T-helper 1 cell treated with Interleukin-12 subunit alpha and Interleukin-12 subunit beta and Interleukin-4 antibody, amounts not matched to agents 30 μg/mL and 1 μg/mL, for 36 hours (primary cell): ENCODE results near the gene PACS2.
"Not testable (repeated sequence)": the region's sequence is repeated elsewhere in the genome, so short reads cannot be mapped to it uniquely, and the experiment has no call there.

ENCODE experiments used
- H3K27ac Mint-ChIP-seq: one replicate; pipeline ENCODE4 v1.8.0; 2021; ENCODE audit warnings: mild to moderate bottlenecking, mixed read lengths
- H3K27me3 Mint-ChIP-seq: one replicate; pipeline ENCODE4 v1.8.0; 2021; ENCODE audit warnings: low read depth, mixed read lengths
- H3K36me3 Mint-ChIP-seq: one replicate; pipeline ENCODE4 v1.8.0; 2021; ENCODE audit warnings: low read depth, mixed read lengths
- H3K4me1 Mint-ChIP-seq: one replicate; pipeline ENCODE4 v1.8.0; 2021; ENCODE audit warnings: low read depth, mixed read lengths
- H3K4me3 Mint-ChIP-seq: one replicate; pipeline ENCODE4 v1.8.0; 2021; ENCODE audit warnings: mild to moderate bottlenecking, moderate library complexity, mixed read lengths
- H3K9me3 Mint-ChIP-seq: one replicate; pipeline ENCODE4 v1.8.0; 2021; ENCODE audit warnings: mixed read lengths

Gene PACS2

GRCh38 chr14:105301103-105301914, 13.2 kb upstream of the PACS2 start:
- Mint-ChIP-seq H3K27me3 (no peaks in the 10 kb centered on the region), H3K36me3 (peaks cover 9% of the 10 kb centered on the region), H3K27ac (peak overlapping the region; percentile 92), H3K4me3 (peak overlapping the region; percentile 90), H3K4me1 (peaks cover 22% of the 10 kb centered on the region), H3K9me3 (no peaks in the 10 kb centered on the region)

DNA sequence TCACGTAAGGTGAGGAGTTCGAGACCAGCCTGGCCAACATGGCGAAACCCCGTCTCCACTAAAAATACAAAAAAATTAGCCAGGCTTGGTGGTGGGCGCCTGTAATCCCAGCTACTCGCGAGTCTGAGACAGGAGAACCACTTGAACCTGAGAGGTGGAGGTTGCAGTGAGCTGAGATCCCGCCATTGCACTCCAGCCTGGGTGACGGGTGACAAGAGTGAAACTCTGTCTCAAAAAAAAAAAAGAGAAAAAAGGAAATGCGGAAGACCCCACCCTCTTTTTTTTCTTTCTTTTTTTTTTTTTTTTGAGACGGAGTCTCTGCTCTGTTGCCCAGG, 12.7 kb upstream of the PACS2 start:
- not testable (repeated sequence) for H3K27me3 Mint-ChIP-seq, H3K36me3 Mint-ChIP-seq, H3K27ac Mint-ChIP-seq, H3K9me3 Mint-ChIP-seq
- peak overlapping the region; percentile 90 for H3K4me3 Mint-ChIP-seq
- H3K4me1 Mint-ChIP-seq, result peaks cover 22% of the 10 kb centered on the region

- Mint-ChIP-seq H3K4me3 (no peak overlapping the region), H3K27me3 (no peaks in the 10 kb centered on the region), H3K36me3 (peaks cover 9% of the 10 kb centered on the region), H3K27ac (no peak overlapping the region), H3K9me3 (no peaks in the 10 kb centered on the region), H3K4me1 (peaks cover 17% of the 10 kb centered on the region)
These were observed 10.6 kb upstream of the PACS2 start for GRCh38 chr14:105303949-105304348.

DNA sequence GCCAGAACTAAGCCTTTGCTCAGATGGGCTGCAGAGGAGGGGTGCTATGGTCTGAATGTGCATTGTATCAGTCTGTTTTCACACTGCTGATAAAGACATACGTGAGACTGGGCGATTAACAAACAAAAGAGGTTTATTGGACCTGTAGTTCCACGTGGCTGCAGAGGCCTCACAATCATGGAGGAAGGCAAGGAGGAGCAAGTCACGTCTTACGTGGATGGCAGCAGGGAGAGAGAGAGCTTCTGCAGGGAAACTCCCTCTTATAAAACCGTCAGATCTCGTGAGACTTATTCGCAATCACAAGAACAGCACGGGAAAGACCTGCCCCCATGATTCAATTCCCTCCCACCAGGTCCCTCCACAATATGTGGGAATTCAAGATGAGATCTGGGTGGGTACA, 10.0 kb upstream of the PACS2 start:
- Mint-ChIP-seq H3K36me3 (peaks cover 7% of the 10 kb centered on the region), H3K4me3 (no peak overlapping the region), H3K4me1 (peaks cover 14% of the 10 kb centered on the region)

GRCh38 chr14:105305345-105305744, 9.2 kb upstream of the PACS2 start:
- H3K4me1 Mint-ChIP-seq, result peaks cover 11% of the 10 kb centered on the region
- H3K27ac Mint-ChIP-seq, result peak overlapping the region; percentile 80
- H3K36me3 Mint-ChIP-seq, result peaks cover 5% of the 10 kb centered on the region
- H3K9me3 Mint-ChIP-seq, result no peaks in the 10 kb centered on the region
- no peak overlapping the region for H3K4me3 Mint-ChIP-seq
- H3K27me3 Mint-ChIP-seq, result no peaks in the 10 kb centered on the region

More for the DNA sequence above, 10.0 kb upstream of the PACS2 start:
- Mint-ChIP-seq H3K27me3 (no peaks in the 10 kb centered on the region), H3K9me3 (no peaks in the 10 kb centered on the region), H3K27ac (no peak overlapping the region)

- peaks cover 5% of the 10 kb centered on the region for H3K36me3 Mint-ChIP-seq
- H3K27ac Mint-ChIP-seq, result no peak overlapping the region
- H3K4me1 Mint-ChIP-seq, result peaks cover 11% of the 10 kb centered on the region
- H3K9me3 Mint-ChIP-seq, result no peaks in the 10 kb centered on the region
- H3K4me3 Mint-ChIP-seq, result no peak overlapping the region
- H3K27me3 Mint-ChIP-seq, result no peaks in the 10 kb centered on the region
These were observed 8.8 kb upstream of the PACS2 start for GRCh38 chr14:105305791-105306190.

DNA sequence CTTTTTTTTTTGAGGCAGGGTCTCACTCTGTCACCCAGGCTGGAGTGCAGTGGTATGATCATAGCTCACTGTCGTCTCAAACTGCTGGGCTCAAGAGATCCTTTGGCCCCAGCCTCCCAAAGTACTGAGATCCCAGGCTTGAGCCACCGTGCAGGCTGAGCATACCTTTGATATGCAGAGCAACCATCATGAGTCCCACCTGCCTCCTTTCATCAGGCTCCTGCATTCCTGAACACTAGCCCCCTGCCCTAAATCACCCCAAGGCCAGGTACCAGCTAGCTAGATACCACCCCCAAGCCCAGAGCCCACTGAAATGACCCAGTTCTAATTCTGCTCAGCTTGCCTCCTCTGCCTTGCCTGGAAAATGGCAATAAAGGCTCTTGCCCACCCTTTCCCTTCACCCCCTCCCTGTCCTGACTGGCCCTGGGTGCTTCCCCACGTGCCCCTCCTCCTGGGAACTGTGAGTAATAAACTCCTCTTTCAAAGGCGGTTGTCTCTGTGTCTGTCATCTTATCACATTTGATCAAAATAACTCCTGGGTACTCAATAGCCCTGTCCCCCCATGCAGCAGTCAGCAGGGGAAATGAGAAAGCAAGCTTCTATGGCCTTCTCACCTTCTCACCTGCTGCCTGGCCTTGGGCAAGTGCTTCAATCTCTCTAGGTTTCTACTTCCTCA, 7.4 kb upstream of the PACS2 start:
- H3K4me3 Mint-ChIP-seq, result no peak overlapping the region
- H3K4me1 Mint-ChIP-seq, result peaks cover 10% of the 10 kb centered on the region
- peak overlapping the region; percentile 31 for H3K27ac Mint-ChIP-seq
- H3K9me3 Mint-ChIP-seq, result no peaks in the 10 kb centered on the region
- peaks cover 5% of the 10 kb centered on the region for H3K36me3 Mint-ChIP-seq
- H3K27me3 Mint-ChIP-seq, result no peaks in the 10 kb centered on the region

- Mint-ChIP-seq H3K4me1 (peaks cover 11% of the 10 kb centered on the region), H3K36me3 (peaks cover 3% of the 10 kb centered on the region), H3K27ac (no peak overlapping the region), H3K27me3 (no peaks in the 10 kb centered on the region), H3K4me3 (no peak overlapping the region), H3K9me3 (no peaks in the 10 kb centered on the region)
These were observed 5.2 kb upstream of the PACS2 start for GRCh38 chr14:105309371-105309770.

DNA sequence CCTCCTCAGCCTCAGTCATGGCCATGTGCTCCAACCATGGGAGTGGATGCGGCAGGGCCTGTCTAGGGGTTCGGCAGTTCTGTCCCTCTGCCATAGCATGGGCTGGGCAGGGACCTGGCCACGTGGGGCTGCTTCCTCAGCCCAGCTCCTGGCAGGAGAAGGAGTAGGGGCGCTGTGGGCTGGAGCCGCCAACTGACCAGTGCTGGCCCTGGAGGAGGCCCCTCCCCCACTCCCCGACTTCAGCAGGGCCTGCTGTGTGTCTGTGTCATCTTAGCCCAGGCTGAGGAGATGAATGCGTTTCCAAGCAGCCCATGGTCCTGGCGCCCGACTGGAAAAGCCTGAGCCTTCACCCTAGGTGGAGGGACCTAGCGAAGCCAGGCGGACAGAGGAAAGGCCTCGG, 2.7 kb upstream of the PACS2 start:
- Mint-ChIP-seq H3K9me3 (no peaks in the 10 kb centered on the region), H3K4me1 (peaks cover 11% of the 10 kb centered on the region), H3K27me3 (no peaks in the 10 kb centered on the region), H3K4me3 (no peak overlapping the region), H3K27ac (no peak overlapping the region), H3K36me3 (no peaks in the 10 kb centered on the region)

GRCh38 chr14:105312973-105313372, 1.6 kb upstream of the PACS2 start:
- H3K27ac Mint-ChIP-seq, result no peak overlapping the region
- H3K4me1 Mint-ChIP-seq, result peaks cover 11% of the 10 kb centered on the region
- H3K27me3 Mint-ChIP-seq, result no peaks in the 10 kb centered on the region
- peak overlapping the region; percentile 82 for H3K4me3 Mint-ChIP-seq
- H3K9me3 Mint-ChIP-seq, result no peaks in the 10 kb centered on the region
- H3K36me3 Mint-ChIP-seq, result no peaks in the 10 kb centered on the region

- H3K9me3 Mint-ChIP-seq, result no peaks in the 10 kb centered on the region
- H3K27ac Mint-ChIP-seq, result peak overlapping the region; percentile 84
- H3K4me3 Mint-ChIP-seq, result peak overlapping the region; percentile 82
- peaks cover 11% of the 10 kb centered on the region for H3K4me1 Mint-ChIP-seq
- H3K36me3 Mint-ChIP-seq, result no peaks in the 10 kb centered on the region
- no peaks in the 10 kb centered on the region for H3K27me3 Mint-ChIP-seq
These were observed 914 bp upstream of the PACS2 start for GRCh38 chr14:105313381-105314286.

GRCh38 chr14:105315211-105315721, 718 bp downstream of the PACS2 start:
- H3K36me3 Mint-ChIP-seq, result no peaks in the 10 kb centered on the region
- H3K4me1 Mint-ChIP-seq, result peaks cover 11% of the 10 kb centered on the region
- H3K4me3 Mint-ChIP-seq, result peak overlapping the region; percentile 83
- no peaks in the 10 kb centered on the region for H3K27me3 Mint-ChIP-seq
- H3K9me3 Mint-ChIP-seq, result no peaks in the 10 kb centered on the region
- H3K27ac Mint-ChIP-seq, result peak overlapping the region; percentile 78

GRCh38 chr14:105315941-105316576, 1.5 kb downstream of the PACS2 start:
- Mint-ChIP-seq H3K36me3 (no peaks in the 10 kb centered on the region), H3K9me3 (no peaks in the 10 kb centered on the region), H3K4me3 (peak overlapping the region; percentile 83), H3K27me3 (no peaks in the 10 kb centered on the region), H3K4me1 (peaks cover 11% of the 10 kb centered on the region), H3K27ac (no peak overlapping the region)

DNA sequence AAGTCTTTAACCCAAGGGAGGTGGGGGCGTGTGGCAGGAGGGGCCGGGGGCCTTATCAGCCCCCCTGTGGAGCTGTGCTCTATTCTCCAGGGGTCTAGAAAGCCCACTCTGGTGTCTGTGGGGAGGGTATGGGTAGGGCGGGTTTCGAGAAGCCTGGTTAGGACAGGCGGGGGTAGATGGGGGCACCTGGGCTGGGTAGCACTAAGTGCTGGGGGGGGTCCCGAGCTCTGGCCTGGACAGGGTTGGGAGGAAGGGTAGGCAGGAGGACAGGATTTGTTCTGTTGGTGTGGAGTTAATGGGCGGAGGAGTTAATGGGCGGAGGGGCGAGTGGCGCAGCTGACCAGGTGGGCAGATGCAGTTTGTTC, 2.0 kb downstream of the PACS2 start:
- peaks cover 11% of the 10 kb centered on the region for H3K4me1 Mint-ChIP-seq

More for the DNA sequence above, 2.0 kb downstream of the PACS2 start:
- Mint-ChIP-seq H3K36me3 (no peaks in the 10 kb centered on the region), H3K9me3 (no peaks in the 10 kb centered on the region), H3K27ac (no peak overlapping the region), H3K27me3 (no peaks in the 10 kb centered on the region), H3K4me3 (peak overlapping the region; percentile 31)
